ENCODE measurements around the gene CCL21.

DNA sequence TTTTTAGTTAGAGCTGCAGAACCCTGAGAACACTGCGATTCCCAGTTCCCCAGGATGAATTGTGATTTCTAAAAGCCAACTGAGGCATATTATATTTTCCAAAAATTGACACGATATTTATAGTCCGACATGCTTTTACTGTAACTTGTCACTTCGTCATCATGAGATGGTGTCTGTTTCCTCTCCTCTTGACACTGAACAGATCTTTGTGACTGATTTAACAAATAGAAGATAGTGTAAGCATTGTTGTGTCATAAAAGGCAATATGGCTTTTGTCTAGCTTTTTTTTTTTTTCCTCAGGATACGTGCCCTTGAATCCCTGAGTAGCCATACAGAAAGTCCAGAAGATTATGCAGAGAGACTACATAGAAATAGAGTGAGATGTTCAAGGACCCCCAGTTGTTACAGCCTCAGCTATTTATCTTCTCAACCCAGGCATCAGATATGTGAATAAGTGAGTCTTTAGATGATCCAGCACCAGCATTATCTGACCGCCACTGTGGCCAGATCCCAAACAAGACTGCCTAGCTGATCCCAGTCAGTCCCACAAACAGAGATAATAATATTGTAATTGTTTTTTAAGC, 27.8 kb upstream of the CCL21 start:
- TF ChIP-seq, protein P1, sequence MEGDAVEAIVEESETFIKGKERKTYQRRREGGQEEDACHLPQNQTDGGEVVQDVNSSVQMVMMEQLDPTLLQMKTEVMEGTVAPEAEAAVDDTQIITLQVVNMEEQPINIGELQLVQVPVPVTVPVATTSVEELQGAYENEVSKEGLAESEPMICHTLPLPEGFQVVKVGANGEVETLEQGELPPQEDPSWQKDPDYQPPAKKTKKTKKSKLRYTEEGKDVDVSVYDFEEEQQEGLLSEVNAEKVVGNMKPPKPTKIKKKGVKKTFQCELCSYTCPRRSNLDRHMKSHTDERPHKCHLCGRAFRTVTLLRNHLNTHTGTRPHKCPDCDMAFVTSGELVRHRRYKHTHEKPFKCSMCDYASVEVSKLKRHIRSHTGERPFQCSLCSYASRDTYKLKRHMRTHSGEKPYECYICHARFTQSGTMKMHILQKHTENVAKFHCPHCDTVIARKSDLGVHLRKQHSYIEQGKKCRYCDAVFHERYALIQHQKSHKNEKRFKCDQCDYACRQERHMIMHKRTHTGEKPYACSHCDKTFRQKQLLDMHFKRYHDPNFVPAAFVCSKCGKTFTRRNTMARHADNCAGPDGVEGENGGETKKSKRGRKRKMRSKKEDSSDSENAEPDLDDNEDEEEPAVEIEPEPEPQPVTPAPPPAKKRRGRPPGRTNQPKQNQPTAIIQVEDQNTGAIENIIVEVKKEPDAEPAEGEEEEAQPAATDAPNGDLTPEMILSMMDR (IDR thresholded peaks at IDR 0.05; ENCODE audit: poor library complexity, severe bottlenecking) = no peak
- TF ChIP-seq RAD21 (conservative IDR thresholded peaks at IDR 0.05) = no peak

Data from neural cell (in vitro differentiated cells).